HG03025 (cell line): ENCODE results near the gene INCA1.

Source experiments
- ATAC-seq: cut with Tn5 transposase; IDR thresholded peaks from one replicate; pipeline ENCODE4 v1.9.1; 2021; ENCODE audit warnings: mild to moderate bottlenecking, moderate library complexity; ENCODE audit not compliant: unreplicated experiment, low FRiP score

Gene INCA1

DNA sequence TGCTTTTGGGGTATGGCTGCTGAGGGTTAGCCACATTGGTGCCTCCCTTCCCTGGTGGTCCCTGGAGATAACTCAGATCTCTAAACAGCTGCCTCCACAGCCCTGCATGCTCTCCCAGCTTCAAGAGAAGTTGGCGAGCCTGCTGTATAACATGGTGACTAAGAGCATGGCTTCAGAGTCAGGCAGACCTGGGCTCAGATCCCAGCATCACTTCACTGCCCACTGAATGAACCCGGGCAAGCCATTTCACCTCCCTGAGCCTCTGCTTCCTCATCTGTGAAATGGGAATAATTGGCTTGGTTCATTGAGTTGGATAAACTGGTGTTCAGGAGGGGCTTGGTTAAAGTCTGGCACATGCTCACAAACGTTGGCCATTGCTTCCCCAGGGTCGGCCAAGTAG, 17.0 kb upstream of the INCA1 start:
- no peak for ATAC-seq

- ATAC-seq, result no peak
Measured at GRCh38 chr17:5011928-5012327, 14.6 kb upstream of the INCA1 start.

GRCh38 chr17:5003214-5003867, 6.0 kb upstream of the INCA1 start:
- ATAC-seq, result no peak

- no peak for ATAC-seq
Measured at GRCh38 chr17:5002121-5002788, 4.9 kb upstream of the INCA1 start.

GRCh38 chr17:5000237-5000639, 2.9 kb upstream of the INCA1 start:
- no peak for ATAC-seq

- no peak for ATAC-seq
Measured at GRCh38 chr17:4999430-5000093, 2.2 kb upstream of the INCA1 start.

- no peak for ATAC-seq
Measured at GRCh38 chr17:4998732-4999429, 1.6 kb upstream of the INCA1 start.

GRCh38 chr17:4998027-4998731, 857 bp upstream of the INCA1 start:
- peak; percentile 11 for ATAC-seq

- no peak for ATAC-seq
Measured at GRCh38 chr17:4994081-4994595, 3.2 kb downstream of the INCA1 start.

DNA sequence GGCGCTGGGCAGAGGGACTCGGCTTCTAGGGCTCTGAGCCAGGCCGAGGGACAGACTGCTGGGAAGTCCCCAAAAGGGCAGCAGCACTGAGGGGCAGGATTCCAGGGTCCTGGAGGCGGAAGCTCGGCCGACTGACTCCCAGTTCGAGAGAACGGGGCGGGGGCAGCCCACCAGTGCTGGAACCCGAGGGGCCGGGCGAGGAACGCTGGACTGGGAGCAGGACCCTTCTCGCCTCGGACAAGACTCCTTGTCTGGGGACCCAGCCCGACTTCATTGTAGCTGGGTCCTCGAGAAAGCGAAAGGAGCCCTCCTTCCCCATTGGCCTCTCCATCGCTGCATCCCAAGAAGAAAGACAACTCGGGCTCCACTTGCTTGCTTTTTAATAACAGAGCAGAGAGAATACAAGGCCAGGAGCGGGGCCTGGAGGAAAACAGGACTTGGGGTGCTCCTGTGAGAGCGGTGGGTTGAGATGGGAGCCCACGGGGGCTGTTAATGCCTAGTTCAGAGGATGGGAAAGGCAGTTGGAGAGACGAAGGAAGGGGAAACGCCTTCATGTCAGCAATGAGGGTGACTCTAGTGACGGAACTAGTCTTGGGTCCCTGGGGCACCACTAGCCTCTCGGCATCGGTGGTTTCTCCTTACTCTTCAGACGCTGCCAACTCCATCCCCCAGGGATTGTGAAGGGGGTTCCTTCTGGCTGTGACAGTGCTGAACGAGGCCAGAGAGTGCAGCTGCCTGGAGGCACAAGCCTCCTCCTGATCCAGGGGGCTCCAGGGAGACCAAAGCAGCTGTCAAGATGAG, 9.4 kb downstream of the INCA1 start:
- ATAC-seq, result no peak

DNA sequence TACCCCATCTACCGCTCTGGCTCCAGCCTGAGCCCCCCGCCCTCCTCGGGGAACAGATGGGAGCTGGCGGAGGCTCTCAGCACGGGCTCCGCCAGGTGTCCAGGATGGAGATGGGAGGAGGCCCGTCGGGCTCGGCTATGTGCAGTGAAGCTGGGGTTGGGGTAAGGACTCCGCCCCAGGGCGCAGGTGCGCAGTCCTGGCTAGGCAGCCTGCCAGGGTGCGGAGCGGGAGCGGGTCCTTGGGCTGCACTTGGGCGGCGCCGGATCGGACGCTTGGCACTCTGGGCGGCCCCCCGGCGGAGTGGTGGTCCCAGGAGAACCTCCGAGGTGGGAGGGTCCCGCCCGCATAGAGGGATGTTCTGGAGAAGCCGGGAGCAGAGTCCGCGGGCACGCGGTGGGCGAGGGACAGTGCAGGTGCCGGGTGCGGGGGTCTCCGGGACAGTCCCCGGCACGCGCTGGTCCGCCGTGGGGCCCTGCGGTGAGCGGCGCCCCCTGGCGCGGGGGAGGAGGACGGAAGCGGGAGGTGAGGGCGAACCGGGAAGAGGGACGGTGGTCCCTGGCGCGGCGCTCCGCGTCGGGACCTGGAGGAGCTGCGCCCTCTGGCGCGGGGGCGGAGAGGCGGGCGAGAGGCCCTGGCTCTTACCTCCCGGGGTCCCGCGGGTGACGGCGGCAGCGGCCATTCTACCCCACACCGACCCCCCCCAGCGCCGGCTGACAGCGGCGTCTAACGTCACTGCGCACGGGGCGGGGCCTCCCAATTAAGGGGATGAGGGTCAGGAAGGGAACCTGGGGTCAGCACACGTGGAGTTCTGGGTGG, 10.2 kb downstream of the INCA1 start, which contains the start of gene CAMTA2:
CAMTA2 (minus strand) TSS at position 725 of the 816 bp plus-strand sequence. CDS start 1,453 bp downstream, outside the sequence.
- peak; percentile 57 for ATAC-seq

GRCh38 chr17:4986403-4986802, 10.9 kb downstream of the INCA1 start:
- ATAC-seq, result no peak

GRCh38 chr17:4982305-4982704, 15.0 kb downstream of the INCA1 start:
- no peak for ATAC-seq

DNA sequence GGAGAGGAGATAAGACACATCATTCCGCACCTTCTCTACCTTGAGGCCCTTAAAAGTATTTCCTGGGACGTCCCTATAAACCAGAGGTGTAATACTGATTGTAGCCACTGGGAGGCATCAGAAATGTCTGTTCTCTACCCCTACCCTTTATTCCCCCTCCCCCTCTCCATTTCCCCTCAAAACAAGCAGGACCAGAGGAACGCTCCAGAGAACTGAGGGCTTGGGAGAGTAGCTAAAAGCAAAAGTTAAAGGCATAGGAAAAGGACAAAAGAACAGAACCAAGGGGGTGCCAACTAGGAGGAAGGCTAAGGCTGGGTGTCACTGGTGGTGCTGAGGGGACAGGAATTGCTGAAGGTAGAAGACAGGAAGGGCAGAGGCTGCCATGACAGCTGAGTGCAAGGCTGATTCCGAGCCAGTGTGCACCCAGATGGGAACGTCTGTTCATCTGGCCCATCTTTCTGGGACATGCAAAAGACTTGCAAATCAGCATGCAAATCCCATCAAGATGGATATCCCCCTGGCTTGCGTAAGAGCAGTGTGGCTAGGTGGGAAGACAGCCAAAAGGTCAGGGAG, 16.6 kb downstream of the INCA1 start:
- no peak for ATAC-seq

DNA sequence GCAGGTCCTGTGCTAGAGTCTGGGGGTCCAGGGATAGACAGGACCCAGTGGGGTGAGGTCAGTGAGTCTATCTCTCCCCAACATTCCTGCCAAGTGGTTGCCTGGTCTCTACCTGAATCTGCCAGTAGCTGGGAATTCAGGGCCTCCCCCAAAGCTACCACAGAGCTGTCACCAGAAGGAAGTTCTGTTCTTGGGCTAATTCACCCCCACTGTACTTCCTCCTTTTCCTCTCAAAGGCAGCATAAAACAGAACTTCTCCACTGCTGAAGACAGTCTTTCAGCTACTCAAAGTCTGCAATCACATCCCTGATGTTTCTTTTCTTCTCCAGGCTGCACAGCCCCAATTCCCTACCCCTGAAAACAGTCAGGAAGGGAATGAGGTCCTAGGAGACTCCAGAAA, 18.6 kb downstream of the INCA1 start:
- ATAC-seq, result no peak

DNA sequence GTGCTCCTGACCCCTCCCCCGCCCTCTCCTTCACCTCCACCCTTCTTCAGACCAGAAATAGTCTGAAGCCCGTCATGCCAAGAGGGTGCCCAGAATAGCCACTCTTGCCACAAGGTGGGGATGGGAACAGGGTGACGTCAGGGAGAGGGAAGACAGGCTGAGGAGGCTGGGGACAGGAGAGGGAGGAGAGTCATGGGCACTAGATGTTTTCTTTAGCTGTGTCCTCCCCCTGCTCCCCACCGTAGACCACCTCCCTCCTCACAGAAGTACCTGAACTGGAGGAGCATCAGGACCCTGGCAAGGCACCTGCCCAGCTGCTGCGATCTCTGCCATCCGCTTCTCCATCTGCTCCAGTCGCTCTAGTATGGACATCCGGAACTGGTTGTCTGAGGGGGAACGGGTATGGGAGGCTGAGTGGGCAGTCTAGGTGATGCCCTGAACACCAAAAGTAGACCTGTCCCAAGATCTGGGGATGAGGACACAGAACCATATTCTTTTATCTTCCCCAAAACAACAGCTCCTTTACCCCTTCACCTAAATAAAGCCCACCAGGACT, 23.1 kb downstream of the INCA1 start:
- ATAC-seq, result no peak

- ATAC-seq, result no peak
Measured at GRCh38 chr17:4973256-4974114, 23.8 kb downstream of the INCA1 start.
